Stimulated activated CD4-positive, alpha-beta T cell treated with anti-CD3 and anti-CD28 coated beads, Interleukin-15, amount 100 ng/mL, for 24 hours (primary cell): ENCODE results near the gene MALRD1.

Source experiments
- DNase-seq: peaks from one replicate; pipeline ENCODE4 v3.0.0-alpha.2; 2020

MALRD1 gene

DNA sequence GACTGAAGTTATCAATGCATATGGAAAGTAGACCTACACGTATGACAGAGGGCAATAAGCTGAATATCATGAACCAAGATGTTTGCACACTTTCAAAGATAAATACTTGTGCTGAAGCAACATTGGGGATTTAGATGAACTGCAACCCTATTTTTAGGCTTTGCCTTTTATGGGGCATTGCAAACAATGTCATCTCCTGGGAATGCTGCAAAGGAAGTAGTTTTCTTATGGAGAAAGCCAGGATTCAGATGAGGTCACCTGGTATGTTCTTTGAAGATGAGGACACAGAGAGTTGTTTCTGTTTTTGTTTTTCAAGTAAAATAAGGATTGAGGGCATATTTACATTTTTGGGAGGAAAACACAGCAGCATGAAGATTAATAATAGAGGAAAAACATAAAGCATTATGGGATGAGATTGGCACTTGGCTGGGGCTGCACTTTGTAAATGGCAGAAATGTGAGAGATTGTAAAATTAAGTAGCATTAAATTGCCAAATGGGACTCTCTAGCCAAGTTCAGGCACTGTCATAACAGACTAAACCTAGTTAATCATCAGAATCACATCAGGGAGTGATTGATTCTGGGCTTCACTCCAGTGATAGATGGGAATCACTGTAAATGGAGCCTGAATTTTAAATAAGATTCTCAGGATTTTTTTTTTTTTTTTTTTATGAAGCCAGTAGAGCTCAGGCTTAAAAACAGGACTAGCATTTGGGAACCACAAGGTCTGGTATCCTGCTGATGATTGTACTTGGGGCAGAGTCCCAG, 63.1 kb downstream of the MALRD1 start:
- DNase-seq, result no peak

GRCh38 chr10:19117438-19117837, 68.8 kb downstream of the MALRD1 start:
- no peak for DNase-seq

DNA sequence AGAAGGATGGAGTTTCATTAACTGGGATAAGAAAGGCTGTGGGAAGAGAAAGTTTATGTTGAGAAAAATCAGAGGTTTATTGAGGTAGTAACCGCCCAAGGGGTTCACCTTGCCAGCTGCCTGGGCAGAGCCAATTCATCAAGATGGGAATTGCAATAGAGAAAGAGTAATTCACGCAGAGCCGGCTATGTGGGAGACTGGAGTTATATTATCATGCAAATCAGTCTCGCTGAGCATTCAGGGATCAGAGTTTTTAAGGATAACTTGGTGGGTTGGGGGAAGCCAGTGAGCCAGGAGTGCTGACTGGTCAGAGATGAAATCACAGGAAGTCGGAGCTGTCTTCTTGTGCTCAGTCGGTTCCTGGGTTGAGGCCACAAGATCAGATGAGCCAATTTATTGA, 70.6 kb downstream of the MALRD1 start:
- DNase-seq, result no peak

- no peak for DNase-seq
These were observed 71.8 kb downstream of the MALRD1 start for GRCh38 chr10:19120381-19120908.

DNA sequence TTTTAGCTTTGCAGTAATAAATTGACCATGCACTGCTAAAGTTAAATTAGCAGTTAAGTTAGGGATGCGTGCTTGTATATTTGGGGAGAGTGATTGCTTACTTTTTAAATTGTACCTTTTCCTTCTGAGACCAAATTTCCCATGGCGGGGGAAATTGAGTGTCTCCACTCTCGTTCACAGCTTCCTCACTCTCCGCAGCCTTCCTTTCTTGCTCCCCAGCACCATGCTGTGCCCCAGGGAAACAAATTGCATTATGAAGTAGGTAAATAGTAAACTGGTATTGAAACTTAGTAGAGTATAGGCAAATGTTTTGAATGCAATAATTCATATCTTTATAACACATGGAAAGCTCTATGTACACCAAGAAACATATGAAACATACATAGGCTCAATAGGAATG, 85.4 kb downstream of the MALRD1 start:
- DNase-seq, result no peak

DNA sequence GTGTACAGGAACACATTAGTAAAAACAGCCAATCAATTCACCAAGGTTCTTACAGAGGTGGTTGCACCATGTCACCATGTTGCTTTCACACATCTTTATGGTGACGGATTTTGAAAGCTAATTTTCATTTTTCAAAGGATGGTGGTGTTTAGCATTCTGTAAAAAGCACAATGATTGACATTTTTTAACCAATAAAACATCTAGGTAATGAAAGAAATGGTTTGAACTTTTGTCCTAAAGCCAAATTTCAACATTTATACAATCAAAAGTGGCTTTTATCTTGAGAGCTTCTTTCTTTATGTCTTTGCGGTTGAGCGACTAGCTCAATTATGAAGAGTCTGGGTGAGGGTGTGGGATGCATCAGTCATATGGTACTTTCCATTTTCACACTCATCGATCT, 94.4 kb downstream of the MALRD1 start:
- no peak for DNase-seq

DNA sequence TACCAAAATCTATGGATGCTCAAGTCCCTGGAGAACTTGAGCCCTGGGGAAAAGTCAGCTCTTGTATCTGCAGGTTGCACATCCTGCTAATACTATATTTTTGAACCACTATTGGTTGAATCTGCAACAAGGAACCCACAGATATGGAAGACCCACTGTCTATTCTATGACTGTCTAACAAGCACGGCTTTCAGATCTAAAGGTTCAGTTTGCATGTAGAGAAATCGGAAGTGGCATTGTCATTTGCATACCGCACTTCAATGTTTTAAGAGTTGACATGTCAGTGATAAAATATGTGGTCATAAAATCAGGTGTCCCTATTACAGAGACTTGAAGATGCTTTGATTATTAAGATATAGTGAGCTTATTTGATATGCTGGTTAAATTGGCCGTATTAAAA, 95.6 kb downstream of the MALRD1 start:
- no peak for DNase-seq

DNA sequence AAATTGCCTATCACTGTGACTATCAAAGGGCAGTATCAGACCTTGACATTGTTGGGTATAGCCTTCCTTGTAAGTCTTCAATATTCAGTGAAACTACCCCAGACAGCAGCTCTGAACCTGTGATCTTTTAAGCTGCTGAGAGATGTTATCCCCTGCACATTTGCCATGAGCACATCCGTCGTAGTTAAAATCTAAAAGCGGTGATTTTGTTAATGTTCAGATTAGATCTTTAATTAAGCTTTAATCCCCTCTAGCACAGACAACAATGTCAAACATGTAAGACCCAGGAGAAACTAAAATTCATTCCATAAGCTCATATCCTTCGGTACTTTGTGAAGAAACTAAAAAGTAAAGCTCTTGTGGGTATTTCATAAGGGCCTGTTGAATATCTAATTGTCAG, 105.8 kb downstream of the MALRD1 start:
- no peak for DNase-seq

GRCh38 chr10:19158358-19158757, 109.8 kb downstream of the MALRD1 start:
- no peak for DNase-seq

DNA sequence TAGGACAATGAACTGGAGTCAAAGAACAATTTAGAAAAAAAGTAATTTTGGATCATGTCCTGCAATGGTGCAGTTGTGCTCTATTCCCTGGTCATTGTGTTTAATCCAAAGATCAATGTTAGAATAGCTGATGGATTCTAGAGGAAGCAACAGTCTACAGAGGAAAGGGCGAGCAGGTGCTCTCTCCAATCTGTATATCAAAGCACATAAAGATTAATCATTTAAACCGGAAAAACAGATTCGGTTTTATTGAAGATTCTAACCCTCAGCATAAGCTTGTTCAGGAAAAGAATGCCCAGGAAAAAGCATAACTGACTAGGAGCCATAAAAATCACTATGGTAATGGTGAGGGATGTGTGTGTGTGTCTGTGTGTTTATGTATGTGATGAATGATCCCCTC, 110.3 kb downstream of the MALRD1 start:
- no peak for DNase-seq

GRCh38 chr10:19164461-19164860, 115.9 kb downstream of the MALRD1 start:
- DNase-seq, result no peak

DNA sequence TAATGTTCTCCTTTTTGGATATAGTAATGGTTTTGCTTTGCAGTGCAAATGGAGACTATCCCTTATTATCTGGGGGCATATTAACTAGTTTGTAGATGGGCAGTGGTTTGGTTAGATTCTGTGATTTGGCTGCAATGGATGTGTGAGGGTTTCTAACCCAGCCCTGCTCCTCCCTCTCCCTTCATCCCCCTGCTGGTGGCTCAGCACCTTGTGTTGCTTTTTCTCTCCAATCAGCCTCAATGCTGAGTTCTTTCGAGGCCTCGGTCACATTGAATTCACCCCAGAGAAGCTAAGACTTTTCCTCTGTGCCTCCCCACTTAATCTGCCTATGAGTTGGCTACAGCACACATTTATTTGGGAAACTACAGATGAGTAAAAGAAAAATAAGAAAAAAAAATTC, 120.0 kb downstream of the MALRD1 start:
- DNase-seq, result no peak

- no peak for DNase-seq
These were observed 120.4 kb downstream of the MALRD1 start for GRCh38 chr10:19169041-19169440.

DNA sequence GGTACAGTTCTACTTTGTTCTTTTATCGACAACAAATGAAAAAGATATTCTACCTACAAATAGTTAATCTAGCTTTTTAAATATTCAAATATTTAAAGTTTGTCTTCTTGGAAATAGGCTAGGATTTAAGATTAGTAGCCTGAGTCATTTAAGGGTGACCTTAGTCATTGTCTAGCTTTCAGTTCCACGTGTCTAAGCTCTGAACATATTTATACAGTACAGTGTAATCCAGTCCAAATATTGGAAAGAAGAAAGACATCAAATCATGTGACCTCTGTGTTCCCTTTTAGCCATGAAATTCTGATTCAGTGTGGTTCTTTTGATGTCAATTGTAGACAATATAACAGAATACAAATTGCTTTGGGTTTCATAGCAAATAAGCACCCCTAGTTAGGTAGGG, 121.1 kb downstream of the MALRD1 start:
- no peak for DNase-seq

DNA sequence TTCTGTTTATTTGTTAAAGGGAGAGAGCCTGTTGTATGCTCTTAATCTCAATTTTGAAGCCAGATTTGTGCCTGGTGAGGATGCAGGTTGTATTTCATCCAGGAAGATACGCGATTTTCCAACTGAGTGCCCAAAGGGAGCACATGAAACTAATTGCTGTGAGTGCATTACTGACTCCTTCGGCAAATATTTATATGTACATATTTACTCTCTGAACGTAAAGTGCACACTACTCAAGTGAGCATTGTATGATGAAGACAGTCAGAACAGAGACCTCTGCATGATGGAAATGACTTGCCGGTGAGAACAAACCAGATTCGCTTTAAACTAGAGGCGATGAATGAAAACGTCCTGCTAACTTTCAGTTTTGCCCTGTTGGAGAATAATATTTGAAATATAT, 130.1 kb downstream of the MALRD1 start:
- no peak for DNase-seq

DNA sequence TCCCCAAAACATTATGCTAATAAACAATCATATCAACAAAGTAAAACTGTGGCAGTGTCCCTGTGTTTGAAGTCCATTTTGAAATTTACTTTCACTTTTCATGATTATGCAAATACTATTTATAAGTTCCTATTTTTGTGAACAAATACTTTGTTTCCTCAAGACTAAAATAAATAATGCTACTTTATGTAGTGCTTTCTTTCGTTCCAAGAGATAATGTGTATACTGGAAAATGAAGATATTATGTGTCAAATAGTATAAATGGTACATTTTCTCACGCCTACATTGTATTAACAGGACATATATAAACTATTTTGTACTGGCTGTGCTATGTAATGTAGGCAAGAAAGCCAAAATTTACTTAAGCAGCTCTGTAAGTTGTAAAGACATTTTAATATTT, 136.3 kb downstream of the MALRD1 start:
- DNase-seq, result no peak

DNA sequence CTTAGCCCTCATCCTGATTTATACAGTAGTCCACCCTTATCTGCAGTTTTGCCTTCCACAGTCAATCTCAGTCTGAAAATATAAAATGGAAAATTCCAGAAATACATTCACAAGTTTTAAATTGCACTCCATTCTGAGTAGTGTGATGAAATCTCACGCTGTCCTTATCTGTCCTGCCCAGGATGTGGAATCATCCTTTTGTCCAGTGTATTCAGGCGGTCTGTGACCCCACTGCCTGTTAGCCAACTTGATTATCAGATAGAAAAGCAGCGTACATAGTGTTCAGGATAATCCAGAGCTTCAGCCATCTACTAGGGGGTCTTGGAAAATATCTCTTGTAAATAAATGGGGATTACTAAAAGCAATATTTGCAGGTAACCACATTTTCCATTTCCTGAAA, 146.3 kb downstream of the MALRD1 start:
- no peak for DNase-seq

DNA sequence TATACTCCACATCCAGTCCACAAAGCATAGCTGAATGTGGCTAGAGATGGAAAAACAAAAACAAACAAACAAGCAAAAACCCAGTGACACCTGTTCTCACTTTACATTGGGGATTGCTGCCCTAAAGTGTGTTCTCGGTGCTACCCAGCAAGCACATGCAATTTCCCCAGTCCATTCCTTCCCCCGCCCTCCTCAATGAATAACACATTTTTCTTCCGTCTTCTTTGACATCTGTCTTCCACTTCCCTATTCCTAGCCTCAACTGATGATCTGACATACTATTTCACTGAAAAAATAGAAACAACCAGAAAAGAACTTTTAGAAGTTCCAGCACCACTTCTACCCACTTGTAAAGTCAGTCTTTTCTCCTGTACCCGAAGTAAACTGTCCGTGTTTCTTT, 147.1 kb downstream of the MALRD1 start:
- DNase-seq, result no peak

DNA sequence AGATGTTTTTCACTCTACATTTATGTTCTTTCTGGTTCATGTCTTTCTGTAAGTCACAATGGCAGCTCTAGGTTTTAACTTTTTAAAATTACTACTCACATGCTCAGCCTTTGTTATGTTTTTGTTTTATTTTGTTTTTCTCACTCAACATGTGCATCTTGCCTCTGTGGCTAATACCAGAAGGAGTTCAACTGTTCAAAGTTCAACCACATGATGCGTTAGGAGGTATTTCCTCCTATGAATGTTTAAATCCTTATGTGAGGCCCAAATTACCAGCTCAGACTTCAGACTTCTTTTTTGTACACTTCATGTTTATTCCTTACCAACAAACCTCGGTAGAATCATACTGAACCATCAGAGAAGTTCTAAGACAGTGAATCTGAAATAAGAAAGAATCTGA, 151.6 kb downstream of the MALRD1 start:
- no peak for DNase-seq

GRCh38 chr10:19204246-19204917, 155.8 kb downstream of the MALRD1 start:
- DNase-seq, result no peak

DNA sequence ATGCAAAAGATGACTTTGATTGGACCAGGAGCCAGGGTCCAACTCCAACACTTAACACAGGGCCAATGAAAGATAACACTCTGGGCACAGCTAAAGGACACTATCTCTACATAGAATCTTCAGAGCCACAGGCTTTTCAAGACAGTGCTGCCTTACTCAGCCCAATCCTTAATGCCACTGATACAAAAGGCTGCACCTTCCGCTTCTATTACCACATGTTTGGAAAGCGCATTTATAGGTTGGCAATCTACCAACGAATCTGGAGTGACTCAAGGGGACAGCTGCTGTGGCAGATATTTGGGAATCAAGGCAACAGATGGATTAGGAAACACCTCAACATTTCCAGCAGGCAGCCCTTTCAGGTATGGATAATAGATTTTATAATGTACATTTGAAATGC, 160.7 kb downstream of the MALRD1 start:
- no peak for DNase-seq

GRCh38 chr10:19212590-19212989, 164.0 kb downstream of the MALRD1 start:
- DNase-seq, result no peak

GRCh38 chr10:19221216-19221615, 172.6 kb downstream of the MALRD1 start:
- no peak for DNase-seq

DNA sequence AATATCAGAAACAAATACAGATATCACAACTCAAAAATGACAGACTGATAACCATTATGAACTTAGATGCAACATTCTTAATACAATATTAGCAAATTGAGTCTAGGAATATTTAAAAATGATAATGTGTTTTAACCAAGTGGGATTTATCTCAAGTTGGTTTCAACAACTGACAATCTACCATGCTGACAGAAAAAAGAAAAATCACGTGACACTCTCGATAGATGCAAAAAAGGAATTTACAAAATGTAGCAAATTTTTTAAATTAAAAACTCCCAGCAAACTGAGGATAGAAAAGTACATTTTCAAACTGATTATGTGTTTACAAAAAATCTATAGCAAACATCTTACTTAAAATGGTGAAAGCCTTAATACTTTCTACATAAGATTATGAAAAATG, 177.4 kb downstream of the MALRD1 start:
- DNase-seq, result no peak

- DNase-seq, result no peak
These were observed 182.4 kb downstream of the MALRD1 start for GRCh38 chr10:19231034-19231433.
